CD14-positive monocyte (primary cell): ENCODE data around the gene CWF19L1. TPM values are rescaled to one million over a fixed set of nuclear protein-coding genes. Genes with fewer than 3 reads are reported as not detected.
"Not testable (repeated sequence)": the region's sequence is repeated elsewhere in the genome, so short reads cannot be mapped to it uniquely, and the experiment has no call there.

Experiments used
- DNase-seq, 3 donors: peaks; one replicate each; pipeline ENCODE4 v3.0.0-alpha.2; 2011 to 2022
- H2AFZ ChIP-seq: 2 replicates; pipeline ENCODE4 v1.6.0; 2012; ENCODE audit warnings: mild to moderate bottlenecking, low read depth, low read length, inconsistent platforms; ENCODE audit not compliant: insufficient read depth, poor library complexity, severe bottlenecking
- H3K27ac ChIP-seq, 2 donors: 1 replicate in 1 of 2; 2 replicates in 1 of 2; pipeline ENCODE4 v1.5.1; 2012 to 2013; ENCODE audit warnings: low read length in 2 of 2, control low read depth in 1 of 2, inconsistent platforms in 1 of 2, low read depth in 1 of 2, mild to moderate bottlenecking in 1 of 2
- H3K27me3 ChIP-seq, 2 donors: one replicate each; pipeline versions ENCODE4 v1.6.0 to v1.6.1; 2011 to 2013; ENCODE audit warnings: low read length in 2 of 2; ENCODE audit not compliant: control insufficient read depth in 2 of 2, insufficient read depth in 2 of 2
- H3K36me3 ChIP-seq, 2 donors: replicated peaks in 1 of 2; 1 replicate in 1 of 2; 2 replicates in 1 of 2; pipeline versions ENCODE4 v1.5.1 to v1.6.1; 2012 to 2013; ENCODE audit warnings: low read length in 2 of 2, control low read depth in 1 of 2, inconsistent platforms in 1 of 2, mild to moderate bottlenecking in 1 of 2; ENCODE audit not compliant: insufficient read depth in 2 of 2, control insufficient read depth in 1 of 2
- H3K4me1 ChIP-seq, 2 donors: 1 replicate in 1 of 2; 2 replicates in 1 of 2; pipeline versions ENCODE4 v1.5.1 to v1.6.1; 2012 to 2013; ENCODE audit warnings: low read length in 2 of 2, control low read depth in 1 of 2, inconsistent platforms in 1 of 2, mild to moderate bottlenecking in 1 of 2, moderate library complexity in 1 of 2; ENCODE audit not compliant: insufficient read depth in 2 of 2, control insufficient read depth in 1 of 2
- H3K4me2 ChIP-seq: replicated peaks from 2 replicates; pipeline ENCODE3; 2012; ENCODE audit warnings: low read length, moderate library complexity, mild to moderate bottlenecking; ENCODE audit not compliant: poor library complexity, severe bottlenecking; ENCODE audit errors: extremely low read depth
- H3K4me3 ChIP-seq, 3 experiments: fragments of 200-600 bp in 1 of 3; sonication (generic) in 1 of 3; replicated peaks in 1 of 3; 1 replicate in 2 of 3; 2 replicates in 1 of 3; pipeline ENCODE4 v1.5.1; 2011 to 2013; ENCODE audit warnings: low read length in 3 of 3, mild to moderate bottlenecking in 3 of 3, control low read depth in 2 of 3, low read depth in 2 of 3, inconsistent platforms in 1 of 3, moderate library complexity in 1 of 3
- H3K79me2 ChIP-seq: 2 replicates; pipeline ENCODE4 v1.6.0; 2012; ENCODE audit warnings: mild to moderate bottlenecking, control low read depth, inconsistent platforms, low read length, moderate library complexity; ENCODE audit not compliant: insufficient read depth
- H3K9ac ChIP-seq: 2 replicates; pipeline ENCODE4 v1.6.0; 2017; ENCODE audit warnings: low read length, mild to moderate bottlenecking; ENCODE audit not compliant: insufficient read depth, poor library complexity, severe bottlenecking
- H3K9me3 ChIP-seq, 2 donors: replicated peaks in 1 of 2; 1 replicate in 1 of 2; 2 replicates in 1 of 2; pipeline versions ENCODE4 v1.5.1 to v1.6.1; 2012 to 2013; ENCODE audit warnings: low read length in 2 of 2, control low read depth in 1 of 2; ENCODE audit not compliant: control insufficient read depth in 1 of 2, insufficient read depth in 1 of 2
- H4K20me1 ChIP-seq: 2 replicates; pipeline ENCODE4 v1.6.0; 2012; ENCODE audit warnings: mild to moderate bottlenecking, low read length, control low read depth, moderate library complexity; ENCODE audit not compliant: insufficient read depth
- H3K27ac Mint-ChIP-seq, 7 donors: one replicate each; pipeline ENCODE4 v1.8.0; 2020; ENCODE audit warnings: mild to moderate bottlenecking in 7 of 7, mixed read lengths in 7 of 7, moderate library complexity in 6 of 7, inconsistent platforms in 2 of 7
- H3K27me3 Mint-ChIP-seq, 3 donors: one replicate each; pipeline ENCODE4 v1.8.0; 2021 to 2022; ENCODE audit warnings: low read depth in 3 of 3, mild to moderate bottlenecking in 3 of 3, mixed read lengths in 3 of 3, moderate library complexity in 3 of 3, inconsistent platforms in 1 of 3
- H3K36me3 Mint-ChIP-seq, 2 donors: one replicate each; pipeline ENCODE4 v1.8.0; 2020; ENCODE audit warnings: mixed read lengths in 2 of 2, inconsistent platforms in 1 of 2, mild to moderate bottlenecking in 1 of 2
- H3K4me1 Mint-ChIP-seq: one replicate; pipeline ENCODE4 v1.8.0; 2020; ENCODE audit warnings: mild to moderate bottlenecking, mixed read lengths
- H3K4me3 Mint-ChIP-seq, 2 donors: one replicate each; pipeline ENCODE4 v1.8.0; 2020; ENCODE audit warnings: mild to moderate bottlenecking in 2 of 2, mixed read lengths in 2 of 2, moderate library complexity in 1 of 2
- H3K9me3 Mint-ChIP-seq, 7 donors: one replicate each; pipeline ENCODE4 v1.8.0; 2020 to 2022; ENCODE audit warnings: mixed read lengths in 7 of 7, mild to moderate bottlenecking in 6 of 7, moderate library complexity in 6 of 7, inconsistent platforms in 2 of 7
- CTCF ChIP-seq: fragments of 200-600 bp; IDR thresholded peaks from one replicate; pipeline ENCODE4 v1.8.0; 2022; ENCODE audit warnings: antibody characterized with exemption, mild to moderate bottlenecking
- WGBS: methylation state at CpG from one replicate; pipeline ENCODE4 v1.1.5; 2013; ENCODE audit warnings: missing lambda C conversion rate; ENCODE audit not compliant: insufficient coverage; 5-methylcytosine and 5-hydroxymethylcytosine counted together
- intact Hi-C, 2 donors: fragments of 100-400 bp; cut with micrococcal nuclease; formaldehyde crosslinking; loops; one replicate each; pipeline versions ENCODE4 v1.15.0 to v1.15.1; 2023
- polyA plus RNA-seq, 3 donors: library from polyadenylated mRNA; depleted of rRNA in 1 of 3; unstranded in 2 of 3; stranded (reverse) in 1 of 3; fragments of 300-500 nt in 2 of 3; fragments of >200 nt in 1 of 3; fragmentation: Illumina TruSeq in 2 of 3; gene quantifications; 1 replicate in 2 of 3; 2 replicates in 1 of 3; pipeline ENCODE4 v1.2.3, GENCODE V29; 2012 to 2021

CWF19L1 gene
- polyA plus RNA-seq, 3 donors: 19.9 to 29.3 (median 22.2) TPM

GRCh38 chr10:100282907-100283306 is 15.5 kb upstream of the CWF19L1 start:
- Histone ChIP-seq H3K4me1 (peaks cover 31 to 34% of the 10 kb centered on the region in 2 donors), H3K36me3 (peaks cover 34 to 55% of the 10 kb centered on the region in 2 donors), H3K9me3 (no peaks in the 10 kb centered on the region), H3K4me2 (no peak overlapping the region), H3K4me3 (no peak overlapping the region), H2AFZ (no peak overlapping the region), H3K9ac (no peak overlapping the region), H4K20me1 (peaks cover 43% of the 10 kb centered on the region), H3K27me3 (no peaks in the 10 kb centered on the region), H3K27ac (peak overlapping the region in 1 of 2 donors; percentile 60), H3K79me2 (peaks cover 55% of the 10 kb centered on the region)
- intact Hi-C loops: loop anchor here in 1 of 2 donors (10.0 kb wide), 1 partner anchor 98 kb away; the partner anchor contains the start of gene ERLIN1
- peaks cover 0 to 2% (median 0%) of the 10 kb centered on the region in 3 donors for H3K27me3 Mint-ChIP-seq
- no peaks in the 10 kb centered on the region for H3K9me3 Mint-ChIP-seq
- no peak for TF ChIP-seq CTCF
- DNase-seq: no peak
- H3K36me3 Mint-ChIP-seq: peaks cover 24 to 26% of the 10 kb centered on the region in 2 donors
- 98% methylated on average over 3 of the region's 3 CpGs for WGBS
- peaks cover 22% of the 10 kb centered on the region for H3K4me1 Mint-ChIP-seq
- no peak overlapping the region for H3K4me3 Mint-ChIP-seq
- no peak overlapping the region for H3K27ac Mint-ChIP-seq

GRCh38 chr10:100276971-100277370 is 9.5 kb upstream of the CWF19L1 start:
- H3K4me3 Mint-ChIP-seq, H3K9me3 ChIP-seq, H3K27ac Mint-ChIP-seq, H3K4me1 ChIP-seq, H3K4me1 Mint-ChIP-seq, H3K9me3 Mint-ChIP-seq, H3K9ac ChIP-seq, H2AFZ ChIP-seq, H3K4me2 ChIP-seq, H3K27ac ChIP-seq, H3K4me3 ChIP-seq, DNase-seq, intact Hi-C loops, H3K27me3 ChIP-seq, H3K27me3 Mint-ChIP-seq: not testable (repeated sequence)
- peaks cover 11% of the 10 kb centered on the region for H3K79me2 ChIP-seq
- H3K36me3 ChIP-seq: peaks cover 45 to 62% of the 10 kb centered on the region in 2 donors
- WGBS: 93% methylated on average over 7 of the region's 31 CpGs
- peaks cover 17% of the 10 kb centered on the region for H4K20me1 ChIP-seq
- peaks cover 45 to 46% of the 10 kb centered on the region in 2 donors for H3K36me3 Mint-ChIP-seq
